Esophagus muscularis mucosa (tissue), 4 donors: ENCODE measurements around the gene GALE. TPM values are rescaled to one million over a fixed set of nuclear protein-coding genes. Genes with fewer than 3 reads are reported as not detected.

Experiments used
- DNase-seq: peaks from one replicate; pipeline ENCODE4 v3.0.0-alpha.2; 2017; ENCODE audit errors: extremely low spot score
- H3K27ac ChIP-seq, 4 donors: fragments of 200-600 bp; sonication (generic); replicated peaks in 1 of 4; 1 replicate in 3 of 4; 2 replicates in 1 of 4; pipeline ENCODE4 v1.5.1; 2016 to 2019; ENCODE audit warnings: mild to moderate bottlenecking in 1 of 4
- H3K27me3 ChIP-seq, 4 donors: fragments of 200-600 bp; sonication (generic); one replicate each; pipeline versions ENCODE4 v1.5.1 to v1.6.0; 2016 to 2019
- H3K36me3 ChIP-seq, 4 donors: fragments of 200-600 bp; sonication (generic); one replicate each; pipeline ENCODE4 v1.5.1; 2016 to 2019
- H3K4me1 ChIP-seq, 4 donors: fragments of 200-600 bp; sonication (generic); one replicate each; pipeline ENCODE4 v1.5.1; 2016 to 2019
- H3K4me3 ChIP-seq, 4 donors: fragments of 200-600 bp; sonication (generic); 1 replicate in 2 of 4; 2 replicates in 2 of 4; pipeline ENCODE4 v1.5.1; 2016 to 2019; ENCODE audit warnings: mild to moderate bottlenecking in 4 of 4, moderate library complexity in 1 of 4
- H3K9me3 ChIP-seq, 4 donors: fragments of 200-600 bp; sonication (generic); 1 replicate in 3 of 4; 2 replicates in 1 of 4; pipeline ENCODE4 v1.5.1; 2016 to 2019
- CTCF ChIP-seq, 3 experiments: fragments of 200-600 bp in 2 of 3; fragments of 450-650 bp in 1 of 3; sonication (generic) in 2 of 3; IDR thresholded peaks; one replicate each; pipeline ENCODE4 v1.5.1; 2017 to 2019; ENCODE audit warnings: antibody characterized with exemption in 3 of 3, mild to moderate bottlenecking in 2 of 3, moderate library complexity in 1 of 3
- EP300 ChIP-seq: sonication (generic); formaldehyde crosslinking; IDR thresholded peaks from one replicate; pipeline ENCODE4 v1.6.1; 2017; ENCODE audit warnings: antibody characterized with exemption
- POLR2A ChIP-seq: fragments of 450-650 bp; IDR thresholded peaks from one replicate; pipeline ENCODE4 v1.6.1; 2017; ENCODE audit warnings: antibody characterized with exemption, moderate library complexity, mild to moderate bottlenecking, low read depth
- POLR2AphosphoS5 ChIP-seq, 2 donors: sonication (generic); formaldehyde crosslinking; IDR thresholded peaks; one replicate each; pipeline ENCODE4 v1.6.1; 2017; ENCODE audit warnings: antibody characterized with exemption in 2 of 2
- WGBS: methylation state at CpG from one replicate; pipeline ENCODE4 v1.1.5; 2018; 5-methylcytosine and 5-hydroxymethylcytosine counted together
- intact Hi-C: fragments of 100-400 bp; cut with DNase I; formaldehyde crosslinking; loops from one replicate; pipeline ENCODE4 v1.15.1; 2023
- total RNA-seq, 4 donors: library from RNA; depleted of rRNA; stranded (reverse); fragments of >200 nt; gene quantifications; one replicate each; pipeline versions ENCODE4 v1.1.0 to v1.2.1, GENCODE V29; 2016

GALE gene
- total RNA-seq, 4 donors from 2014 or later = 7.1 to 13.6 (median 12.8) TPM

GRCh38 chr1:23777979-23778814 lies 22.4 kb downstream of the GALE start, which contains the start of gene PITHD1:
Gene PITHD1, plus strand, starts transcription at chr1:23778418. Its CDS starts 98 bp downstream, at chr1:23778516.
- intact Hi-C loops = loop anchor here (5.0 kb wide), 1 partner anchor 89 kb away; the partner anchor contains the start of gene FUCA1
- H3K36me3 ChIP-seq = peaks cover 4 to 36% (median 24%) of the 10 kb centered on the region in 4 donors
- 0% methylated on average over 17 of the region's 91 CpGs for WGBS
- TF ChIP-seq POLR2AphosphoS5 (IDR thresholded peaks at IDR 0.05) (peak; percentile 92 to 94), CTCF (IDR thresholded peaks at IDR 0.05) (no peak), EP300 (peak; percentile 3), POLR2A (peak; percentile 73)
- peak within 1 kb of the TSS; percentile 86 to 95 (median 91) for H3K27ac ChIP-seq
- H3K4me3 ChIP-seq = peak within 1 kb of the TSS; percentile 75 to 100 (median 96)
- no peaks in the 10 kb centered on the region for H3K9me3 ChIP-seq
- H3K4me1 ChIP-seq = peaks cover 20 to 43% (median 30%) of the 10 kb centered on the region in 4 donors
- DNase-seq = peak; percentile 95
- H3K27me3 ChIP-seq = no peaks in the 10 kb centered on the region

- WGBS = 90% methylated on average over 2 of the region's 2 CpGs
- Histone ChIP-seq H3K9me3 (no peaks in the 10 kb centered on the region), H3K4me3 (no peak overlapping the region), H3K27ac (no peak overlapping the region), H3K36me3 (peaks cover 4 to 21% (median 12%) of the 10 kb centered on the region in 4 donors), H3K27me3 (no peaks in the 10 kb centered on the region), H3K4me1 (peaks cover 25 to 45% (median 36%) of the 10 kb centered on the region in 4 donors)
- intact Hi-C loops = loop anchor here (5.0 kb wide), 1 partner anchor 91 kb away; the partner anchor contains the start of gene FUCA1
- DNase-seq = no peak
- TF ChIP-seq EP300 = no peak
- TF ChIP-seq POLR2AphosphoS5 (IDR thresholded peaks at IDR 0.05) = no peak
- TF ChIP-seq POLR2A = no peak
- no peak for TF ChIP-seq CTCF (IDR thresholded peaks at IDR 0.05)
These were observed 24.3 kb downstream of the GALE start for GRCh38 chr1:23776217-23776616.

GRCh38 chr1:23774174-23774880 lies 26.2 kb downstream of the GALE start:
- H3K36me3 ChIP-seq = peaks cover 10 to 23% (median 13%) of the 10 kb centered on the region in 4 donors
- H3K4me1 ChIP-seq = peaks cover 21 to 29% (median 27%) of the 10 kb centered on the region in 4 donors
- no peak overlapping the region for H3K4me3 ChIP-seq
- DNase-seq = no peak
- TF ChIP-seq POLR2AphosphoS5 (IDR thresholded peaks at IDR 0.05) (no peak), EP300 (no peak), POLR2A (no peak), CTCF (IDR thresholded peaks at IDR 0.05) (no peak)
- intact Hi-C loops = no loop called here
- WGBS = 72% methylated on average over 6 of the region's 6 CpGs
- no peaks in the 10 kb centered on the region for H3K9me3 ChIP-seq
- H3K27ac ChIP-seq = no peak overlapping the region
- no peaks in the 10 kb centered on the region for H3K27me3 ChIP-seq

GRCh38 chr1:23772854-23773242 lies 27.7 kb downstream of the GALE start:
- TF ChIP-seq POLR2AphosphoS5 (IDR thresholded peaks at IDR 0.05) (no peak), CTCF (IDR thresholded peaks at IDR 0.05) (no peak)
- Histone ChIP-seq H3K27ac (no peak overlapping the region), H3K4me3 (no peak overlapping the region), H3K9me3 (no peaks in the 10 kb centered on the region), H3K36me3 (peaks cover 10 to 34% (median 13%) of the 10 kb centered on the region in 4 donors), H3K27me3 (no peaks in the 10 kb centered on the region), H3K4me1 (peaks cover 15 to 23% (median 19%) of the 10 kb centered on the region in 4 donors)
- DNase-seq = no peak
- 88% methylated on average over 10 of the region's 10 CpGs for WGBS
- intact Hi-C loops = loop anchor here (2.0 kb wide), 1 partner anchor 142 kb away; no protein-coding TSS in a partner anchor
